HG03439 (cell line): ENCODE results near the gene CLC.
"Not testable (repeated sequence)": the region's sequence is repeated elsewhere in the genome, so short reads cannot be mapped to it uniquely, and the experiment has no call there.

Experiments used
- ATAC-seq: cut with Tn5 transposase; IDR thresholded peaks from one replicate; pipeline ENCODE4 v1.9.1; 2021; ENCODE audit warnings: mild to moderate bottlenecking, moderate library complexity; ENCODE audit not compliant: unreplicated experiment

Gene CLC

DNA sequence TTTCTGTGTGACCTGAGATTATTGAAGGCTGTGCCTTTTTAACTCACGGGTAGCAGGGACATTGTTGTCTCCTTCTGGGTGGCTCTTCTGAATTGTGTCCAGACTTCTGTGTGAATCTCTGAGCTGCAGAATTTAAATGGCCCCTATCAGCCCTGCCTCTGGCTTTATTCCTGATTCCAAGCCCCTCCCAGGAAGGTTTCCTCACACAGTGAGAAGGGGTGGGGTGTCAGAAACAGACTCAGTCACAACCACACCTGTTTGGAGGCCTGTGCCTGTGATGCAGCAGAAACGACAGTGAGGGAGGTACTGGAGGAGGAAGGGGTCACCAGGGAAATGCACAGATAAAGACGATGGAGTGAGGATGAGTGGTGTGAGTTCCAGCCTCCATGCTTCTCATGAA is at the start of gene CLC:
Gene CLC, minus strand, starts transcription at position 139 of the 400 bp plus-strand sequence. Its CDS starts 77 bp downstream, at position 62.
- no peak for ATAC-seq

- ATAC-seq = no peak
These were observed 43.1 kb upstream of the CLC start for GRCh38 chr19:39780894-39781293.

- no peak for ATAC-seq
These were observed 40.9 kb upstream of the CLC start, which contains the start of gene LEUTX for GRCh38 chr19:39778763-39779162. Gene LEUTX, plus strand, starts transcription at chr19:39778854. Its CDS starts 67 bp downstream, at chr19:39778921.

DNA sequence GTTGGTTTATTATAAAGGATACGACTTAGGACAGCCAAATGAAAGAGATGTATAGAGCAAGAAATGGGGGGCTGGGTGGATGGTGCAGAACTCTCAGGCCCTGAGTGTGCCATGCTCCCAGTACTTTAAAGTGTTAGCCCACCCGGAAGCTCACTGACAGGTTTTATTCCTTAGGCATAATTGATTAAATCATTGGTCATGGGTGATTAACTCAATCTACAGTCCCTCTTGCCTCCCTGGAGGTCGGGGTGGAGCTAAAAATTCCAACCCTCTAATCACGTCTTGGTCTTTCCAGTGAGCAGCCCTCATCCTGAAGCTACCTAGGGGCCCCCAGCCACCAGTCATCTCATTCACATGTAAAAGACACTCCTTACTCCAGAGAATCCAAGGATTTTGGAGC is 31.0 kb upstream of the CLC start:
- no peak for ATAC-seq

DNA sequence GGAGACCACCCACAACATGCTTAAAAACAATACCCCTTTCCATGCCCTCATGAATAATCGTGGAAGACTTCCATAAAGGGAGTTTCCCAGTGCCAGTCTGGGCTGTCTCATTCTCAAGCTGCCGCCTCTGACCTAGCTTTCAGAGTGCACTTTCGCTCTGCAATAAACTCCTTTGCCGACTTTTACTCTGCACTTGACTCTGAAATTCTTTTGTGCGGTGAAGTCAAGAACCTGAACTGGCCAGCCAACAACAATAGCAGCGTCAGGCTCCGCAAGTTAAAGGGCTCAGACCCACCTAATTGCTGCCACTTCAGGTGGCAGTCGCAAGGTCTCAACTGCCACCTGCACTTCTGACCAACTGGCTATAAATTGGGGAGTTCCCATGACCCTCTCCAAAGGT is 30.5 kb upstream of the CLC start:
- ATAC-seq = no peak

- no peak for ATAC-seq
These were observed 27.6 kb upstream of the CLC start for GRCh38 chr19:39765091-39766076.

DNA sequence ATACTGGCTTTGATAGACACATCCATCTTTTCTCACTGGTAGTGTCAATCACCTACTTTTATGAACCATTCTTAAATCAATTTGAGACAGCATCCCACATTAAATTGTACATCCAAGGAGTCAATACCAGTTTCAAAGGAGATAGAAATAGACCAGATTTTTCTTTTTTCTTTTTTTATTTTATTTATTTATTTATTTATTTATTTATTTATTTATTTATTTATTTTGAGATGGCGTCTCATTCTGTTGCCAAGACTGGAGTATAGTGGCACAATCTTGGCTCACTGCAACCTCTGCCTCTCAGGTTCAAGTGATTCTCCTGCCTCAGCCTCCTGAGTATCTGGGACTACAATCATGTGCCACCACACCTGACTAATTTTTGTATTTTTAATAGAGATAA is 24.0 kb upstream of the CLC start:
- ATAC-seq = not testable (repeated sequence)

DNA sequence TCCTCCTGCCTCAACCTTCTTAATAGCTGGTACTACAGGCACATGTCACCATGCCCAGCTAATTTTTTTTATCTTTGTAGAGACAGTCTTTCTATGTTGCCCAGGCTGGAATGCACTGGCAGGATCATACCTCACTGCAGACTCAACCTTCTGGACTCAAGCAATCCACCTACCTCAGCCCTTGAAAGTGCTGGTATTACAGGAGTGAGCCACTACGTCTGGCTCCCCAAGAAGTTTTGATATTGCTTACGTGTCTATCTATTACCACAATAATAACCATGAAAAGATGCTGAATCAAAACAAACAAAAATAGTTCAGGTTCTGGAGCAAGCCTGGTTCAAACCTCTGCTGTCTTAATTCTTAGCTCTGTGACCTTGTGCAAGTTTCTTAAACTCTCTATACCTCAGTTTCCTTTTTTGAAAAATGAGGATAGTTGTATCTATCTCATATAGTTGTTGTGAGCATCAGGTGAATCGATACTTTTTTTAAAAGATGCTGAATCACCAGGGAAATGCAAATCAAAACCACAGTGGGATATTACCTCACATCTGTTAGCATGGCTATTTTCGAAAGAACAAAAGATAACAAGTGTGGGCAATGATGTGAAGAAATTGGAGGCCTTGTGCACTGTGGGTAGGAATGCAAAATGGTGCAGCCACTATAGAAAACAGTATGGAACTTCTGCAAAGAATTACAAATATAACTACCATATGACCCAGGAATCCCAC is 21.8 kb upstream of the CLC start:
- ATAC-seq = peak; percentile 54

DNA sequence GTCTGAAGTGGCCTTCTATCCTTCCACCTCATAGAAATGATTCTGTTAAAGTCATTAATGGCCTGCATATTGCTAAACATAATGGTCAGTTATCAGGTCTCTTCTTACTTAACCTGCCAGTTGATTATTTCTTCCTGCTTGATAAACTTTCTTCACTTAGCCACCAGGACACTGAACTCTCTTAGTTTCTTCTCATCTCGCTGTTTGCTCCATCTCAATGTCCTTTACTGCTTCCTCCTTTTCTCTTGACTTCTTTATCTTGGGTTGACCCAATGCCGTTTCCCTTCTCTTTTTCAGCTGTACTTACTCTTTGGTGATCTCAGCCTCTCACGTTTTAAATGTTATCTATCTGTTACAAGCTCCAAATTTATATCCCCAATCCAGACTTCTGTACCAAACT is 17.1 kb upstream of the CLC start:
- ATAC-seq = no peak

GRCh38 chr19:39754544-39754943 is 16.7 kb upstream of the CLC start:
- ATAC-seq = no peak

GRCh38 chr19:39752795-39753194 is 15.0 kb upstream of the CLC start:
- ATAC-seq = no peak

DNA sequence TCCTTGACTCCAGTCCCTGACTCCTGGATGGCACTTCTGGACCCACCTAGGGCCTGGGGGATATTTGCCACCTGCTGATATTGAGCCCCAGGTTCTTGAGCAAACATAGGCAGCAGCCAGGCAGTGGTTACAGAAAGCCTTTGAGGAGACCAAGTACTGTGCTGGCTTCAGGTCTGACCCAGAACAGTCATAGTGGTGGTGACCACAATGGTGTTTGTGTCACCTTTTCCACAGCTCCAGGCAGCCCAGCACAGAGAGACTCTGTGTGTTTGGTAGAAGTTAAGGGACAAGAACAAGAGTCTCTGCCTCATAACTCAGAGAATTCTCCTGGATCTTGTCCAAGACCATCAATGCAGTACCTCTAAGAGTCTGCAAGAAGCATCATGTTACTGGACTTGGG is 14.6 kb upstream of the CLC start:
- no peak for ATAC-seq

GRCh38 chr19:39749981-39750380 is 12.2 kb upstream of the CLC start:
- ATAC-seq = no peak

- no peak for ATAC-seq
These were observed 9.2 kb upstream of the CLC start for GRCh38 chr19:39746836-39747529.

- ATAC-seq = no peak
These were observed 7.8 kb upstream of the CLC start for GRCh38 chr19:39745643-39746042.

GRCh38 chr19:39740395-39740794 is 2.6 kb upstream of the CLC start:
- ATAC-seq = no peak

DNA sequence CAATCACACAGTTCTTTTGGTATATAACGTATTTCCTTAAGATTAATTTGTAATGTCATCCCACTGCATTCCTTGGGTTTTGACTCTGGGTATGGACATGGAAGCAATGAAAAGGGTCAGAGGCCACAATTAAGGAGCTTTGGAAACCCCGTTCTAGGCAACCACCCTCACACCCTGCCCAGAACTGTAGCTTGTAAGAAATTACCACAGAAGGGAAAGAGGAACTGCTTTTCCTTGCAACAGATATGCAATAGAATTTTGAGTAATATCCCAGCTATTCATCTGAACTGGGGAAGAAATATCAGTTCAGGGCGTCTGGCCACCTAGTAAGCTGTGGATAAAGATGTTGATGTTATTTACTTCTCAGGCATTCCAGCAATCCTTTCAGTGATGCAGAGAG is 985 bp upstream of the CLC start:
- no peak for ATAC-seq

DNA sequence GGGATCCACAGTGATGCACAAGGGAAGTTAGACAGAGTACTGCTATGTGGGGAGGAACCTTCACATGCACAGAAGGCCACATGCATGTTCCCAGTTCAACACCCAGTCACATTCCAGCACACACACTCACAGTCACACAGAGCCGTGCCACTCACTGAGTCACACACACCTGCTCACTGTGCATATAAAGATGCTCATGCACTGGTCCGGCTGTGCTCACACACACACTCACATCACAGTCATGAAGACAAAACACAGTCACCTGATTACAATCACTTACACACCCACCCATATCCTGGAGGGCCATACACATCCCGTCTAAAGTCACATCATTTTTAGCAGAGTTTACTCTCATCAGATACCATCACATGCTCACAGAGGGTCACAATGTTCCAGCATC is 478 bp downstream of the CLC start:
- ATAC-seq = no peak

DNA sequence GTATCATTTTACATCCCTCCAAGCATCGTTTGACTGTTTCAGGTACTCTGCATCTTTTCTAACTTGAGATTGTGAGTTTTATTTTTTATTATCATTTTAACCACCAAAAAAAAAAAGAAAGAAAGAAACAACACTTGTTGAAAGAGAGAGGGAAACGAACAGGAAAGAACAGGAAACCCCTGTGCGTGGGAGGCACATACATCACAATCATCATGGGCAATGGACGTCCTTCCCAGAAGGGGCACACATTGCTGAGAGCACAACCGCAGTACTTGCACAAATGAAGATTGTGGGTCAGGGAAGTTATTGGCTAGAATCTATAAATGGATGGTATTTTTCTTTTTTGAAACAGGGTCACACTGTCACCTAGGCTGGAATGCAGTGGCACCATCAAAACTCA is 1.7 kb downstream of the CLC start:
- ATAC-seq = no peak

DNA sequence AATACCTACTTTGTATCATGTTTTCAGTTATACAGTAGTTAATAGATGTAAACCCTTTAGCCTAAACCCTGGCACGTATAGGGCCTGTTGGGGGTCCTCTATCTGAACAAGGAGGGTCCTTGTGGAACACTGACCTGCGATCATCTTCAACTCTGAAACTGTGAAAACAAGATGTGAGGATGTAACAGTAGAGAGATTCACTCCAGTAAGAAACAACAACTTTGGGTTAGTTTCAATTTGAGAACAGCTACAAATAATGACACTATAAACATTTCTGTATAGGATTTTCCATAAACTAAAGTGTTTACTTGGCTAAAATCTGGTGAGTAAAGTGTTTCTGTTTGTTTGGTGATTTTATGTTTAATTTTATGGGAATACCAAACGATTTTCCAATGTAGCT is 2.1 kb downstream of the CLC start:
- no peak for ATAC-seq

GRCh38 chr19:39733841-39734240 is 4.0 kb downstream of the CLC start:
- ATAC-seq = no peak
